Activated CD4-positive, alpha-beta T cell treated with anti-CD3 and anti-CD28 coated beads, Interleukin-2, Interleukin-4, amounts not matched to agents 100 ng/mL and 50 ng/mL, durations not matched to agents 16 hours and 8 hours (primary cell): ENCODE results near the gene IFI27L1.

Experiments
- DNase-seq: peaks from one replicate; pipeline ENCODE4 v3.0.0-alpha.2; 2020; ENCODE audit warnings: low spot score

Gene IFI27L1

DNA sequence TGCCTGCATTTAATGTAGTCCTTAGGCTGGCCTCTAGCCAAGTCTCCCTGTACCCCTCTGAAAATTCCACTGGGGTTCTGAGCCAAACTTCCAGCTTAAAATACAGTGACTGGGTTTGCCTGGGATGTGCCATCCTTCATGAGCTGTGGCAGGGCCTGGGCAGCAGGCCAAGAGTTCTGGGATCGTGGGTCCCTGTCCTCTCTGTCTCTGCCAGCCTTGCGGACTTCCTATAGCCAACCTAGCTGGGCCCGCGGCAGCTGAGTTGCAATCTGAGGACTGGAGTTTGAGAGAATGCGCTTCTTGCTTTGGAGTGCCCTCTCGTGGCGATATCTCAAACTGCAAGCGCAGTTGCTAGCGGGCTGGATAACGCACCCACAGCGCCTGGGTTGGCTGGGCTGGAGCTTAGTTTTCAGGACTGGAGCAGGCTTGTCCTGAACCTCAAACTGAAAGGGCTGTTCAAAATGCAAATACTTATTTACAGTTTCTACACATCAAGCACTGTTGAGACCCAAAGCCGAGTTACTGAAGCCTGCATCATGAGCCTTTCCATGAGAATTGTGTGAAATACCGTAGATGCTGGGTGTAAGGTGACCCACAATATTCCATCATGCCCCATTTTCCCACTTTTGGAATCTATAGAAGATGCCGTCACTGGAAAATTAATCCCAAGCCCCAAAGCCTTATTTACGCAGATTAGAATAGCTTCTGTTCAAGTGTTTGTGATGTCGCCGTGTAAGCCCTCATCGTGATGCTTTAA, 55.6 kb downstream of the IFI27L1 start:
- DNase-seq, result peak; percentile 88

DNA sequence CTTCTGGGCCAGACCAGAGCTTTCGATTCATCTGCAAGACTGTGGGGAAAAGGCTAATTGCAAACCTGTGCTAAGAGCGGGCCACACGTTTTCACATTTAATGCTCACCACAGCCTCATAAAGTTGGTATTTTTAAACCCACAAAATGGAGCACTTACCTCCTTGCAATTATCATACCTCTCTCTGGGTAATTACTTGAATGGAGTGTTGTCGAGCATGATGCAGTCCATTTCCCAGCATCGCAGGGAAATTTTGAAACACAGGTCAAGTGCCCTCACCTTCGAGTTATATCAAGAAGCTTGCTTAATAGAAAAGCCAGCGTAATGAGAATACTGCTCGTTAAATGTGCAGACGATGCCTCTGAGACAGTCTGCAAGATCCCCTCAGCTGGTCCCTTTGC, 57.1 kb downstream of the IFI27L1 start:
- DNase-seq, result no peak

DNA sequence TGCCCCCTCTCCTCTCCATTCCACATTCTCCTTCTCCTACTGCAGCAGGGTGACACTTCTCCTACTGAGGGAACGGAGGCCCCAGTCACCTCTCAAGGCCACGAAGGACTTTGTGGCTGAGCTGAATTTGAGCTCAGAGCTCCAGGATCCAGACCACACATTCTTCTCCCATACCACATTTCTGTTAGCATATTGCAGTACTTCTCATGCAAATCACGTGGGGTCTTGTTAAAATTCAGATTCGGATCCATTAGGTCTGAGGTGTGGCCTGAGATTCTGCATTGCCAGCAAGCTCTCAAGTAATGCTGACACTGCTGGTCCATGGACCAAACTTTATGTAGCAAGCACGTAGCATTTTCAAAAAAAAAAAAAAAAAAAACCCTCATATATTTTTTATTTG, 57.9 kb downstream of the IFI27L1 start:
- DNase-seq, result no peak

DNA sequence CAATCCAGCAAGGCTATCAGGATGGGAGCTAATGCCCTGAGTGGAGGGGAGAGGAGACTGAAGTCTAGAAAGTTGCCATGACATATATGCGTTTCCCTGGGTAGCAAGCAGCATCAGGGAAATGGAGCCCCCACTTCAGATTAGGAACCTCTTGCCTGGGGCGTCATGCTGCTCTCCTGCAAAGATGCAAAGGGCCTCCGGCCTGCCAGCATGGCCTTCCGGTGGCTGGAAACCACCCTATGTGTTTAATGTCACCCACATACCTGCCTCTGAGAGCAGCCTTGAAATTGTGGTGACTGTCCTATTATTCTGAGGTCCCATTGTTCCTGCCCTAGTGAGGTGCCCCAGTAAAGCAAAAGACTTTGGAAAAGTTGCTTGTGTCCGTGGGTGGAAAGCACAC, 58.3 kb downstream of the IFI27L1 start:
- no peak for DNase-seq

DNA sequence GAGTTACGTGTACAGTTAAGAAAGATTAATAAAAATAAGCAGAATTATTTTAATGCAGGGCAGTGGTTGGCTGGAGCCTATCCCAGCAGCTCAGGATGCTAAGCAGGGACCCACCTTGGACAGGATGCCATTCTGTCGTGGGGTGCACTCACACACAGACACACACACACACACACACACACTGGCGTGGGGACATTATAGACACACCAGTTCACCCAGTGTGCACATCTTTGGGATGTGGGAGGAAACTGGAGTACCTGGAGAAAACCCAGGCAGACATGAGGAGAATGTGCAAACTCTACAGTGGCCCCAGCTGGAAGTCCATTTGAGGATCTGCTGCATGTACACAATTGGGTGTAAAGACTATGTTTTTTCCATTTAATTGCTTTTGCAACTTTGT, 61.1 kb downstream of the IFI27L1 start:
- no peak for DNase-seq

DNA sequence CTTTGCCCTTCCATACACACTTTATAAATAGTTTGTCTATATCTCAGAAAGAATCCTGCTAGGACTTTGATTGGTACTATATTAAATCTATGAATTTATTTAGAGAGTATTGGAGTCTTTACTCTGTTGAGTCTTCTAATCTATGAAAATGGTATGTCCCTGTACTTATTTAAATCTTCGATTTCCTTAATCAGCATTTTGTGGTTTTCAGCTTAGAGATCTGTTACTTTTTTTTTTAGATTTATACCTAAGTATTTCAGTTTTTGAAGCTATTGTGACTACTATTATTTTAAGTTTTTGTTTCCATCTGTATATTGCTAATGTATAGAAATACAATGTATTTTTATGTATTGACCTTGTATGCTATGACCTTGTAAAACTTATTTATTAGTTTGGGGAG, 61.7 kb downstream of the IFI27L1 start:
- no peak for DNase-seq

DNA sequence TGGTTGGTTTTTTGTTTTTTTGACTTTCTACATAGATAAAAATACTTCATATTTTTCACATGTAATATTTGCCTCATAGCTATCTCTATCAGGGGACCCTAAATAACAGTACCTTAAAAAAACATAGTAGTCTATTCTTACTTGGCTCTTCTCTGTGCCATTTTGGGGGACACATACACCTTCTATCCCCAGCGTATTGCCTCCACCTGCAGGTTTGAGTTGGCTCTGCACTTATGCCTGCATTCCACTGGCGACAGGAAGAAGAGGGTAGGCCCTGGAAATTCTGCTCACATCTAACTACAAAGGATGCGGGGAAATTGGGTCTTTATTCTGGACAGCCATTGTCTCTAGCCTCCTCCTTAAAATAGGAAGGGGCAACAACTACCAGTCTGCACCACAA, 62.1 kb downstream of the IFI27L1 start:
- DNase-seq, result no peak

DNA sequence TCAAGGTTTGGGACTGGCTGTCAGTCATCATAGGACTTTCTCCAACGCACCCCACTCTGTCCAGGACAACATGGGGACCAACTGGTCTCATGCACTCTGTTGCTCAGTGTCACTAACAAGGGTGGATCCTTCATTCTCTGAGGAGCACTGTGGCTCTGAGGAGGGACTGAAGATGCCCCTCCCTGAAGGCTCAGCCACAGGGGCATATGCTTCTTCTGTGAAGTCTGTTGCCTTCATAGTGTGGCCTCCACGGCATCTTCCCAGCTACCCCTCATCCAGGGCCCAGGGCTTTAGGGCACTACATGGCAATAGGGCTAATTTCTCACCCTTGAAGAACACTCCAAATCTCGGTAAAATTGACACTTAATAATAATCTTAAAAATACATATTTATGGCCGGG, 62.6 kb downstream of the IFI27L1 start:
- DNase-seq, result no peak

DNA sequence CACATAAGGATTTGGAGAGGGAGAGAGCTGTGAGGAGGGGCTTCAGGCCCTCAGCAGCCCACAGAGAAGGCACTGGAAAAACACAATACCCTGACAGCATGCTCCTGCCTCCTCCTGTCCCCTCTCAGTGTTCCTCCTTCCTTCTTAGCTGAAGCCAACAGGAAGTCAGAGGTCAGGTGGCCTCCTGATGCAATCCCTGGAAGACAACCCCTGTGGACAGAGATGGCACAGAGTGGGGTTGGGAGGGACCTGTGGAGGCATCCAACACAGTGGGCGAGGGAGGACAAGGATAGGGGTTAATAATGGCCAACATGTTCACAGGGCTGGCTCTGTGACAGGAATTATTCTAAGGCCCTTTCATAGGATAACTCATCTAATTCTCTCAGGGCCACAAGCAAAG, 63.7 kb downstream of the IFI27L1 start:
- no peak for DNase-seq

DNA sequence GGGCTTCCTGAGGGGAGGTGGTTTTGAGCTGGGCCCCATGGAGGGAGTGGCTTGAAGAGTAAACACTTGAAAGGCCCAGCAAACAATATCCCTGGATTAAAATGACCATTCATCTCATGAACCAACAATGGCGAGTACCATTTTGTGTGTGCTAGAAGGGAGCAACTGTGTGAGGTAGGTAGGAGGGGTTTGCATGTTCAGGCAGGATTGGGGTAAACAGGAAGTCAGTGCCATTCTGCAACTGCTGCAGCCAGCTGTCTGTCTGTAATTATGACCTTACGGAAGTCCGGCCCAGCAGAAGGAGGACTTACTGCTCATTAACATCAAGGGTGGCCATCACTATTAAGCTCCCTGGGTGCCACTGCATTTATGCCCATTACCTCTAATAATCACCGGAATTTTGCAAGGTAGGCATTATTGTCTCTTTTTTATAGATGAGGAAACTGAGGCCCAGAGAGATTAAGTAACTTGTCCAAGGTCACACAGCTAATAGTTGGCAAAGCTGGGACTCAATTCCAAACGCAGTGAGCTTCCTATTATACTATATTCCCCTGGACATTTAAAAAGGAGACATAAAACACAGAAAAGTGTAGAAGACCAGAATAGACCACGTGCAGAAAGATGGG, 64.9 kb downstream of the IFI27L1 start:
- no peak for DNase-seq
